MCF 10A (cell line): ENCODE results near the gene PALLD. TPM values are rescaled to one million over a fixed set of nuclear protein-coding genes. Genes with fewer than 3 reads are reported as not detected.
"Not testable (repeated sequence)": the region's sequence is repeated elsewhere in the genome, so short reads cannot be mapped to it uniquely, and the experiment has no call there.

ENCODE experiments used
- BruUV-seq: library from RNA; stranded (reverse); fragments of 400-500 nt; replicated peaks from 2 replicates; lab custom pipeline; 2021; lab: Mats Ljungman, UMichigan
- CTCF ChIA-PET: fragments of 300-600 bp; sonication (Branson Sonifier 250); formaldehyde crosslinking; extraction: SDS; loops from one replicate; lab custom pipeline; 2021; ENCODE audit warnings: antibody characterized with exemption, inconsistent platforms; lab: Yijun Ruan, JAX
- POLR2A ChIA-PET: fragments of 300-600, 350-650 bp; sonication (Branson Sonifier 250); formaldehyde crosslinking; extraction: SDS; loops from one replicate; lab custom pipeline; 2020; ENCODE audit warnings: antibody characterized with exemption, inconsistent platforms; lab: Yijun Ruan, JAX
- DNase-seq: peaks from one replicate; pipeline ENCODE4 v3.0.0-alpha.2; 2018; ENCODE audit not compliant: unreplicated experiment
- H3K27ac Mint-ChIP-seq: one replicate; pipeline ENCODE4 v1.8.0; 2022; ENCODE audit warnings: mild to moderate bottlenecking, low read depth, mixed read lengths; ENCODE audit not compliant: unreplicated experiment
- H3K27me3 Mint-ChIP-seq: one replicate; pipeline ENCODE4 v1.8.0; 2022; ENCODE audit warnings: mixed read lengths; ENCODE audit not compliant: insufficient read depth, unreplicated experiment
- H3K36me3 Mint-ChIP-seq: one replicate; pipeline ENCODE4 v1.8.0; 2022; ENCODE audit warnings: mild to moderate bottlenecking, moderate library complexity, mixed read lengths; ENCODE audit not compliant: insufficient read depth, unreplicated experiment
- H3K4me1 Mint-ChIP-seq: one replicate; pipeline ENCODE4 v1.8.0; 2022; ENCODE audit warnings: mixed read lengths; ENCODE audit not compliant: insufficient read depth, unreplicated experiment
- H3K4me3 Mint-ChIP-seq: one replicate; pipeline ENCODE4 v1.8.0; 2022; ENCODE audit warnings: mild to moderate bottlenecking, moderate library complexity, mixed read lengths; ENCODE audit not compliant: unreplicated experiment
- H3K9me3 Mint-ChIP-seq: one replicate; pipeline ENCODE4 v1.8.0; 2022; ENCODE audit warnings: mixed read lengths; ENCODE audit not compliant: unreplicated experiment
- intact Hi-C: fragments of 100-400 bp; cut with micrococcal nuclease; formaldehyde crosslinking; loops from 2 replicates; pipeline ENCODE4 v1.14.1; 2022
- total RNA-seq: library from RNA; stranded (reverse); gene quantifications from 2 replicates; pipeline ENCODE4 v1.2.3, GENCODE V29; 2022
- TF ChIP-seq, protein P1 (sequence below): fragments of 200-600 bp; IDR thresholded peaks from one replicate; pipeline ENCODE4 v1.8.0; 2022; ENCODE audit warnings: antibody characterized with exemption, mild to moderate bottlenecking; ENCODE audit not compliant: unreplicated experiment

The PALLD gene
- total RNA-seq, 1 experiment from 2014 or later = 191 TPM

DNA sequence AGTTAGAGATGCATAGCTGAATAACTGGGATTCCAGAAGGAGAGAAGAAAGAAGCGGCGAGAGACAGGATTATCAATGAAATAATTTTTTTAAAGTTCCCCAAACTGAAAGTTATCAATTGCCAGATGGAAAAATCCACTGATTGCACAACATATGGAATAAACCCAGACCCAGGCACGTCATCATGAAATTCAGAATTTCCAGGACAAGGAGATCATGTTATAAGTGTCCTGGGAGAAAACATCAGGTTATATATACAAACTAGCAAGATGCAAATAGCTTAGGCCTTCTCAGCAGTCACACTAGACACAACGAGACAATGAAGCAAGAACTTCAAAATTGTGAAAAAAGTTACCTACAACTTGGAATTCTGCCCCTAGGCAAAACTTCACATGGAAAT is 200.0 kb downstream of the PALLD start:
- Mint-ChIP-seq H3K36me3 (no peaks in the 10 kb centered on the region), H3K4me1 (peaks cover 6% of the 10 kb centered on the region), H3K9me3 (no peaks in the 10 kb centered on the region), H3K27ac (no peak overlapping the region), H3K27me3 (no peaks in the 10 kb centered on the region), H3K4me3 (no peak overlapping the region)
- DNase-seq = no peak
- POLR2A ChIA-PET = interaction anchor here (0.8 kb wide), 1 partner anchor 48 kb away, joined by 3 read pairs; no protein-coding TSS in a partner anchor
- intact Hi-C loops = no loop called here
- TF ChIP-seq, protein P1, sequence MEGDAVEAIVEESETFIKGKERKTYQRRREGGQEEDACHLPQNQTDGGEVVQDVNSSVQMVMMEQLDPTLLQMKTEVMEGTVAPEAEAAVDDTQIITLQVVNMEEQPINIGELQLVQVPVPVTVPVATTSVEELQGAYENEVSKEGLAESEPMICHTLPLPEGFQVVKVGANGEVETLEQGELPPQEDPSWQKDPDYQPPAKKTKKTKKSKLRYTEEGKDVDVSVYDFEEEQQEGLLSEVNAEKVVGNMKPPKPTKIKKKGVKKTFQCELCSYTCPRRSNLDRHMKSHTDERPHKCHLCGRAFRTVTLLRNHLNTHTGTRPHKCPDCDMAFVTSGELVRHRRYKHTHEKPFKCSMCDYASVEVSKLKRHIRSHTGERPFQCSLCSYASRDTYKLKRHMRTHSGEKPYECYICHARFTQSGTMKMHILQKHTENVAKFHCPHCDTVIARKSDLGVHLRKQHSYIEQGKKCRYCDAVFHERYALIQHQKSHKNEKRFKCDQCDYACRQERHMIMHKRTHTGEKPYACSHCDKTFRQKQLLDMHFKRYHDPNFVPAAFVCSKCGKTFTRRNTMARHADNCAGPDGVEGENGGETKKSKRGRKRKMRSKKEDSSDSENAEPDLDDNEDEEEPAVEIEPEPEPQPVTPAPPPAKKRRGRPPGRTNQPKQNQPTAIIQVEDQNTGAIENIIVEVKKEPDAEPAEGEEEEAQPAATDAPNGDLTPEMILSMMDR = no peak
- no TSS peak for BruUV-seq
- CTCF ChIA-PET = interaction anchor here (0.6 to 1.6 kb wide), 2 partner anchors 32 to 111 kb away, joined by 3 to 5 read pairs; no protein-coding TSS in a partner anchor

DNA sequence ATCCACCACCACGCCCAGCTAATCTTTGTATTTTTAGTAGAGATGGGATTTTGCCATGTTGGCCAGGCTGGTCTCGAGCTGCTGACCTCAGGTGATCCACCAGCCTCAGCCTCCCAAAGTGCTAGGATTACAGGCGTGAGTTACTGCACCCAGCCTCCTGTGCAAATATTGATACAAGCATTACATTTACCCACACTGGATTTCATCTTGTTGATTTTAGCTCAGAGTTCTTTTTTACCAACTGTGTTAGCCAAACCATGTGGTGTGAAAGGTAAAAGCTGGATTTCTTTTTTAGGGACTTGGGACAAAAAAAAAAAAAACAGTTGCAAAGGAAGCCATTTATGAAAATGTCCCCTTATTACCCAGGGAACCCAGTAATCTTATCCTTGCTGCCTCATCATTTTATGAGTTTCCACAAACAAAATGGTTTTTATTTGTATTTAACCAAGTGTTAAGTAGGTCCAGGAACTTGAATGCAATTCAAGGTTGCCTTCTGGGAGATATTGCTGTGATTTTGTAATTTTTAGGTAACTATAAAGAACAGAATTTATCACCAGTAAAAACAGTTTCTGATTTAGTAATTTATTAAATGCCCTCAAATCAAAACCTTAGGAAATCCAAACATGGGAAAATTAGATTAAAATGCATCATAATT is 202.5 kb downstream of the PALLD start:
- no peaks in the 10 kb centered on the region for H3K9me3 Mint-ChIP-seq
- peaks cover 4% of the 10 kb centered on the region for H3K36me3 Mint-ChIP-seq
- TF ChIP-seq, protein P1 = no peak
- ChIA-PET CTCF (interaction anchor here (0.6 to 2.0 kb wide), 6 partner anchors 10 to 223 kb away, joined by 3 to 10 read pairs (median 4); no protein-coding TSS in a partner anchor), POLR2A (no interaction called here)
- no TSS peak for BruUV-seq
- H3K4me1 Mint-ChIP-seq = peaks cover 6% of the 10 kb centered on the region
- no peaks in the 10 kb centered on the region for H3K27me3 Mint-ChIP-seq
- DNase-seq = no peak
- H3K27ac Mint-ChIP-seq = no peak overlapping the region
- H3K4me3 Mint-ChIP-seq = no peak overlapping the region
- intact Hi-C loops = no loop called here

DNA sequence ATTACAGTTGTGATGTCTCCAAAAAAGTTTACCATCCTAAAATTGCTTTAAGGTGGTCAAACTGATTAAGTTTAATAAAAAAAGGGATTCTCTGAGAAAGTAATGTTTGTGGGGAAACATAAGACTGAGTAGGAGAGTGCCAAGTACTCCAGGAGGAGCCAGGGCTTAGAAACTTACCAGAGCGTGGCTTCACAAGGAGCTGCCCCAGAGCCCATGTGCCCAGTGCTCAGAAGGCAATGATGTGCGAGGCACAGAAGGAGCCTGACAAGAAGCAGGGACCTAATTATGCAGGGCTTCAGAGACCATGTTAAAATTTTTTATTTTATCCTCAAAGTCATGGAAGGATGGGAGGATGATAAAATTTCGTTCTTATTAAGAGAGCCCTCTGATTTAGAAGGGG is 204.2 kb downstream of the PALLD start:
- Mint-ChIP-seq H3K4me1 (peaks cover 6% of the 10 kb centered on the region), H3K36me3 (peaks cover 4% of the 10 kb centered on the region), H3K27ac (no peak overlapping the region), H3K4me3 (no peak overlapping the region), H3K9me3 (no peaks in the 10 kb centered on the region), H3K27me3 (no peaks in the 10 kb centered on the region)
- ChIA-PET CTCF (interaction anchor here (1.5 to 2.0 kb wide), 3 partner anchors 9 to 223 kb away, joined by 4 to 10 read pairs (median 6); no protein-coding TSS in a partner anchor), POLR2A (no interaction called here)
- TF ChIP-seq, protein P1 = no peak
- intact Hi-C loops = no loop called here
- BruUV-seq = no TSS peak
- no peak for DNase-seq

DNA sequence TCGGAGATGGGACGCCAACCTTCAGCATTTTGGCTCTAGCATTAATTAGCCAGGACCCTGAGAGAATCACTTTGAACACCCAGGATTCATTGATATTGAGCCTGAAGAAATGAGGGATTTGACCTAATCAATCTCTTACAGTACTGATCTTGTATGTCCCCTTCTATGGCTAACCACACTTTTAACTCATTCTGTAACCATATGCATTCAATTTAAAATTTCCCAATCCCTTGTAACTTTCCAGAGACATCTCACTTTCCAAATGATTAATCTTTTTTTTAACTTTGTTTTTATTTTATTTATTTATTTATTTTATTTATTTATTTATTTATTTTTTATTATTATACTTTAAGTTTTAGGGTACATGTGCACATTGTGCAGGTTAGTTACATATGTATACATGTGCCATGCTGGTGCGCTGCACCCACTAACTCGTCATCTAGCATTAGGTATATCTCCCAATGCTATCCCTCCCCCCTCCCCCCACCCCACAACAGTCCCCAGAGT is 205.8 kb downstream of the PALLD start:
- CTCF ChIA-PET = interaction anchor here (1.1 kb wide), 1 partner anchor 117 kb away, joined by 3 read pairs; no protein-coding TSS in a partner anchor
- DNase-seq, H3K36me3 Mint-ChIP-seq, intact Hi-C loops, BruUV-seq, H3K27ac Mint-ChIP-seq, POLR2A ChIA-PET, H3K4me1 Mint-ChIP-seq, H3K9me3 Mint-ChIP-seq, H3K4me3 Mint-ChIP-seq, H3K27me3 Mint-ChIP-seq: not testable (repeated sequence)
